GM19043 (cell line): Measurements from ENCODE around the gene MON1B.
"Not testable (repeated sequence)": the region's sequence is repeated elsewhere in the genome, so short reads cannot be mapped to it uniquely, and the experiment has no call there.

Source experiments
- ATAC-seq: cut with Tn5 transposase; IDR thresholded peaks from one replicate; pipeline ENCODE4 v1.9.1; 2021; ENCODE audit warnings: low read depth; ENCODE audit not compliant: unreplicated experiment

MON1B gene

DNA sequence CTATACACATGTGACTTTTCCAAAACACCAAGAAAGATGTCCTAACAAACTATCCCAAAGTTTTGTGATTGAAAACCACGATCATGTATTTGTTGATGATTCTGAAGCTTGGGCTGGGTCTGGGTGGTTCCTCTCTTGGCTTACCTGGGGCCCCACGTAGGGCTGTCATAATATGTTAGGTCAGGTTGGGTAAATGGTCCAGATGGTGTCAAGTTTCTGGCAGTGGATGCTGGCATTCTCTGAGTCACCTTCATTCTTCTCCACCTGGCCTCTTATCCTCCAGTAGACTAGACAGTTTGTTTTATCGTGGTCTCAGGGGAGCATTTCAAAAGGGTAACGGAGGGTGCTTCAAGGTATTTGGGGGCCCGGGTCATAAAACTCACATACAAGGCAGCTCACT lies 47.6 kb downstream of the MON1B start:
- no peak for ATAC-seq

DNA sequence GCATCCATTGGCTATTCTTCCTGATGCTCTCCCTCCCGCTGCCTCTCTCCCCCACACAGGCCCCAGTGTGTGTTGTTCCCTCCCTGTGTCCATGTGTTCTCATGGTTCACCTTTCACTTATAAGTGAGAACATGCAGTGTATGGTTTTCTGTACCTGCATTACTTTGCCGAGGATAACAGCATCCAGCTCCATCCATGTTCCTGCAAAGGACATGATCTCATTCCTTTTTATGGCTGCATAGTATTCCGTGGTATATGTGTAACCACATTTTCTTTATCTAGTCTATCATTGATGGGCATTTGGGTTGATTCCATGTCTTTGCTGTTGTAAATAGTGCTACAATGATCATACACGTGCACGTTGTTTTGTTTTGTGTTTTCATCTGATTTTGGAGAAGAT lies 51.5 kb downstream of the MON1B start:
- ATAC-seq, result not testable (repeated sequence)

DNA sequence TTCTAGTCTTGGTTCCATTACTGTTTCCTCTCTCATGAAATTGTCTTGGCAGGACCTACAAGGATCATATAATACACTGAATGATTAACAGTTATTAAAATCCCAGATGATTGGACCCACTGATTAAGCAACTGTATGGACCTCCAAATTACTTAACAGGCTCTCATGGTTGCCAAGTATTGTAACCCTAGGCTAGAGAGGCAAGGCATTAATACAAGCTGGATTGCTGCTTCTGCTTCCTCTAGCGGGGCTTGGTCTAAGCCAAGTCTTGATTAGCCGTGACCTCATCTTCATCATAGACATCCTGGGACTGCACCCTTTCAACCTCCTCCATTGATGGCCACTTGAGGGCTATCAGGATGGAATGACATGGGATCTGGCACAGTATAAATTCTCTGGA lies 55.2 kb downstream of the MON1B start:
- no peak for ATAC-seq

- ATAC-seq, result no peak
Observed at GRCh38 chr16:77250400-77250799, 59.4 kb downstream of the MON1B start.
